ENCODE measurements around the gene ORM1. TPM values are rescaled to one million over a fixed set of nuclear protein-coding genes. Genes with fewer than 3 reads are reported as not detected.

The ORM1 gene
- total and polyA plus RNA-seq, 10 of the 15 experiments (the other 5 are each of a cell fraction or from before 2014, with no cell fraction given) = 4.4 TPM; not detected in 9

DNA sequence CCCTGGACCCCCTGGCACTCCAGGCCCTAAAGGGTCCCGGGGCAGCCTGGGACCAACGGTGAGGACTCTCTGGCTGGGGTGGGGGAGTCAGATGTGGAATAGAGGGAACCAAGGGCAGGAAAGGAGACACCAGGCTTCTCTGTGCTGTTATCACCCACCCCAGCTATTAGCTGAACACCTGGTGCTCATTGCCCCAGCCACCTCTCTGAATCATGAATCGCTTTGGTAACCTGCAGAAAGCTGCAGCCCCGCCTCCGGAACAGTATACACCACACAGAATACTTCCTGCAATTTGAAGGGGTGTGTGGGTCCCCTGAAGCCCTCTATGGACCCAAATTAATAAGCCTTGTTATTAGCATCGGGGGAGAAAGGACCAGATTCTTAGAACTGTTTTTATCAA, 40.4 kb upstream of the ORM1 start:
- CTCF ChIA-PET = interaction anchor here (0.6 kb wide), 1 partner anchor 8 kb away, joined by 3 read pairs; no protein-coding TSS in a partner anchor
- POLR2A ChIA-PET = no interaction called here
- peak; percentile 29; the same call in 2 of the 3 replicates for ATAC-seq
- WGBS (ENCODE audit: insufficient coverage, insufficient replicate concordance, low lambda C conversion rate, missing lambda C conversion rate) = 25% methylated on average over 6 of the region's 6 CpGs
- no peak overlapping the region for H3K4me2 ChIP-seq (ENCODE audit: control insufficient read depth, insufficient read depth)
- intact Hi-C loops (cut with micrococcal nuclease; ENCODE audit: unreplicated experiment) = no loop called here
- H3K4me3 ChIP-seq = no peak overlapping the region
- H2AFZ ChIP-seq (ENCODE audit: control insufficient read depth, low read depth, low read length) = no peak overlapping the region
- no peaks in the 10 kb centered on the region for H3K79me2 ChIP-seq (ENCODE audit: control insufficient read depth, insufficient read depth, low read length)
- TF ChIP-seq LARP7 (IDR thresholded peaks at IDR 0.05) (no peak), ATF7 (IDR thresholded peaks at IDR 0.05; ENCODE audit: low read depth) (no peak), POU2F2 (IDR thresholded peaks at IDR 0.05; ENCODE audit: borderline replicate concordance, low read depth, low read length) (no peak), PML (IDR thresholded peaks at IDR 0.05; ENCODE audit: low read length) (no peak)
- TF ChIP-seq, protein P1, sequence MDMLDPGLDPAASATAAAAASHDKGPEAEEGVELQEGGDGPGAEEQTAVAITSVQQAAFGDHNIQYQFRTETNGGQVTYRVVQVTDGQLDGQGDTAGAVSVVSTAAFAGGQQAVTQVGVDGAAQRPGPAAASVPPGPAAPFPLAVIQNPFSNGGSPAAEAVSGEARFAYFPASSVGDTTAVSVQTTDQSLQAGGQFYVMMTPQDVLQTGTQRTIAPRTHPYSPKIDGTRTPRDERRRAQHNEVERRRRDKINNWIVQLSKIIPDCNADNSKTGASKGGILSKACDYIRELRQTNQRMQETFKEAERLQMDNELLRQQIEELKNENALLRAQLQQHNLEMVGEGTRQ (IDR thresholded peaks at IDR 0.05; ENCODE audit: borderline replicate concordance, low read depth, low read length) = no peak
- TF ChIP-seq, protein P2, sequence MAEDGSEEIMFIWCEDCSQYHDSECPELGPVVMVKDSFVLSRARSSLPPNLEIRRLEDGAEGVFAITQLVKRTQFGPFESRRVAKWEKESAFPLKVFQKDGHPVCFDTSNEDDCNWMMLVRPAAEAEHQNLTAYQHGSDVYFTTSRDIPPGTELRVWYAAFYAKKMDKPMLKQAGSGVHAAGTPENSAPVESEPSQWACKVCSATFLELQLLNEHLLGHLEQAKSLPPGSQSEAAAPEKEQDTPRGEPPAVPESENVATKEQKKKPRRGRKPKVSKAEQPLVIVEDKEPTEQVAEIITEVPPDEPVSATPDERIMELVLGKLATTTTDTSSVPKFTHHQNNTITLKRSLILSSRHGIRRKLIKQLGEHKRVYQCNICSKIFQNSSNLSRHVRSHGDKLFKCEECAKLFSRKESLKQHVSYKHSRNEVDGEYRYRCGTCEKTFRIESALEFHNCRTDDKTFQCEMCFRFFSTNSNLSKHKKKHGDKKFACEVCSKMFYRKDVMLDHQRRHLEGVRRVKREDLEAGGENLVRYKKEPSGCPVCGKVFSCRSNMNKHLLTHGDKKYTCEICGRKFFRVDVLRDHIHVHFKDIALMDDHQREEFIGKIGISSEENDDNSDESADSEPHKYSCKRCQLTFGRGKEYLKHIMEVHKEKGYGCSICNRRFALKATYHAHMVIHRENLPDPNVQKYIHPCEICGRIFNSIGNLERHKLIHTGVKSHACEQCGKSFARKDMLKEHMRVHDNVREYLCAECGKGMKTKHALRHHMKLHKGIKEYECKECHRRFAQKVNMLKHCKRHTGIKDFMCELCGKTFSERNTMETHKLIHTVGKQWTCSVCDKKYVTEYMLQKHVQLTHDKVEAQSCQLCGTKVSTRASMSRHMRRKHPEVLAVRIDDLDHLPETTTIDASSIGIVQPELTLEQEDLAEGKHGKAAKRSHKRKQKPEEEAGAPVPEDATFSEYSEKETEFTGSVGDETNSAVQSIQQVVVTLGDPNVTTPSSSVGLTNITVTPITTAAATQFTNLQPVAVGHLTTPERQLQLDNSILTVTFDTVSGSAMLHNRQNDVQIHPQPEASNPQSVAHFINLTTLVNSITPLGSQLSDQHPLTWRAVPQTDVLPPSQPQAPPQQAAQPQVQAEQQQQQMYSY (CRISPR knock-in tag; IDR thresholded peaks at IDR 0.05) = no peak
- TF ChIP-seq, protein P3, sequence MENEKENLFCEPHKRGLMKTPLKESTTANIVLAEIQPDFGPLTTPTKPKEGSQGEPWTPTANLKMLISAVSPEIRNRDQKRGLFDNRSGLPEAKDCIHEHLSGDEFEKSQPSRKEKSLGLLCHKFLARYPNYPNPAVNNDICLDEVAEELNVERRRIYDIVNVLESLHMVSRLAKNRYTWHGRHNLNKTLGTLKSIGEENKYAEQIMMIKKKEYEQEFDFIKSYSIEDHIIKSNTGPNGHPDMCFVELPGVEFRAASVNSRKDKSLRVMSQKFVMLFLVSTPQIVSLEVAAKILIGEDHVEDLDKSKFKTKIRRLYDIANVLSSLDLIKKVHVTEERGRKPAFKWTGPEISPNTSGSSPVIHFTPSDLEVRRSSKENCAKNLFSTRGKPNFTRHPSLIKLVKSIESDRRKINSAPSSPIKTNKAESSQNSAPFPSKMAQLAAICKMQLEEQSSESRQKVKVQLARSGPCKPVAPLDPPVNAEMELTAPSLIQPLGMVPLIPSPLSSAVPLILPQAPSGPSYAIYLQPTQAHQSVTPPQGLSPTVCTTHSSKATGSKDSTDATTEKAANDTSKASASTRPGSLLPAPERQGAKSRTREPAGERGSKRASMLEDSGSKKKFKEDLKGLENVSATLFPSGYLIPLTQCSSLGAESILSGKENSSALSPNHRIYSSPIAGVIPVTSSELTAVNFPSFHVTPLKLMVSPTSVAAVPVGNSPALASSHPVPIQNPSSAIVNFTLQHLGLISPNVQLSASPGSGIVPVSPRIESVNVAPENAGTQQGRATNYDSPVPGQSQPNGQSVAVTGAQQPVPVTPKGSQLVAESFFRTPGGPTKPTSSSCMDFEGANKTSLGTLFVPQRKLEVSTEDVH (IDR thresholded peaks at IDR 0.05; ENCODE audit: low read depth, partially characterized antibody) = no peak
- no peak for DNase-seq (ENCODE audit: low read depth, low spot score)
- RAD21 ChIA-PET (ENCODE audit: unreplicated experiment) = no interaction called here
- no peak overlapping the region for H3K9ac ChIP-seq (ENCODE audit: control insufficient read depth, insufficient read depth, low read length)
- H3K27ac ChIP-seq (ENCODE audit: control insufficient read depth, insufficient read depth) = no peak overlapping the region
- no peaks in the 10 kb centered on the region for H3K4me1 ChIP-seq (ENCODE audit: control insufficient read depth, insufficient read depth, low read length)
- H3K36me3 ChIP-seq (ENCODE audit: control insufficient read depth in 2 of 2, insufficient read depth in 2 of 2, low read length in 1 of 2) = no peaks in the 10 kb centered on the region
- no peak for FAIRE-seq
- SMC1A ChIA-PET (ENCODE audit: uncharacterized antibody, unreplicated experiment) = no interaction called here
- in situ Hi-C loops (cut with MboI) = loop anchor here (10.0 to 25.0 kb wide), 2 partner anchors 128 to 195 kb away; partner anchors contain the start of genes AMBP, COL27A1 and KIF12
- H3K27me3 ChIP-seq (replicated peaks in 1 of 2; ENCODE audit: control insufficient read depth in 2 of 2, insufficient read depth in 2 of 2, low read length in 1 of 2) = peaks cover 0 to 3% of the 10 kb centered on the region in 2 experiments; a peak in 1 of 4 replicates
- H4K20me1 ChIP-seq (ENCODE audit: control insufficient read depth, insufficient read depth) = no peaks in the 10 kb centered on the region
- no TSS peak for BruUV-seq (replicated peaks)
- no peaks in the 10 kb centered on the region for H3K9me3 ChIP-seq (replicated peaks; ENCODE audit: control insufficient read depth, insufficient read depth, low read length)

All from GM12878 (cell line).